HepG2 (cell line): ENCODE results near the gene BCL6. TPM values are rescaled to one million over a fixed set of nuclear protein-coding genes. Genes with fewer than 3 reads are reported as not detected.

Source experiments
- CBX1 ChIP-seq: IDR thresholded peaks from one replicate; pipeline ENCODE4 v1.6.1; 2016; ENCODE audit warnings: antibody characterized with exemption, low read depth
- KDM3A ChIP-seq: IDR thresholded peaks from 2 replicates; pipeline ENCODE4 v1.6.1; 2018; ENCODE audit warnings: low read depth, missing compliant biosample characterization
- KLF9 ChIP-seq: IDR thresholded peaks from 2 replicates; pipeline ENCODE4 v1.6.1; 2016; ENCODE audit warnings: low read depth
- NFYB ChIP-seq: sonication (generic); formaldehyde crosslinking; IDR thresholded peaks from 2 replicates; pipeline ENCODE4 v1.4.0; 2020; ENCODE audit warnings: missing genetic modification reagents
- NR2F6 ChIP-seq, 2 experiments: IDR thresholded peaks; 2 replicates each; pipeline ENCODE4 v1.6.1; 2016; ENCODE audit warnings: antibody characterized with exemption in 1 of 2, mild to moderate bottlenecking in 1 of 2
- RARG ChIP-seq: sonication (generic); formaldehyde crosslinking; IDR thresholded peaks from 2 replicates; pipeline ENCODE4 v1.4.0; 2020; ENCODE audit warnings: low read depth, mild to moderate bottlenecking, missing genetic modification reagents
- SNAI1 ChIP-seq: sonication (generic); formaldehyde crosslinking; IDR thresholded peaks from 2 replicates; pipeline ENCODE4 v1.5.0; 2020; ENCODE audit warnings: mild to moderate bottlenecking, missing genetic modification reagents, borderline replicate concordance
- THAP11 ChIP-seq: IDR thresholded peaks from 2 replicates; pipeline ENCODE4 v1.6.1; 2016; ENCODE audit warnings: missing biosample characterization, missing genetic modification reagents
- WIZ ChIP-seq: sonication (generic); formaldehyde crosslinking; IDR thresholded peaks from 2 replicates; pipeline ENCODE4 v1.5.1; 2020; ENCODE audit warnings: mild to moderate bottlenecking, missing genetic modification reagents
- ZMAT3 ChIP-seq: sonication (generic); formaldehyde crosslinking; conservative IDR thresholded peaks from 2 replicates; pipeline ENCODE4 v1.7.0; 2021; ENCODE audit warnings: missing genetic modification reagents
- ZNF124 ChIP-seq: sonication (generic); formaldehyde crosslinking; IDR thresholded peaks from 2 replicates; pipeline ENCODE4 v1.4.0; 2020; ENCODE audit warnings: missing genetic modification reagents
- ZNF207 ChIP-seq: fragments of 450-650 bp; IDR thresholded peaks from 2 replicates; pipeline ENCODE4 v1.6.1; 2016; ENCODE audit warnings: antibody characterized with exemption, borderline replicate concordance
- ZNF251 ChIP-seq: sonication (generic); formaldehyde crosslinking; IDR thresholded peaks from 2 replicates; pipeline ENCODE4 v1.9.0; 2021; ENCODE audit warnings: mild to moderate bottlenecking, missing genetic modification reagents
- ZNF792 ChIP-seq: IDR thresholded peaks from 2 replicates; pipeline ENCODE4 v1.6.1; 2016
- ZNF816 ChIP-seq: sonication (generic); formaldehyde crosslinking; IDR thresholded peaks from 2 replicates; pipeline ENCODE4 v1.8.0; 2022; ENCODE audit warnings: missing genetic modification reagents, mild to moderate bottlenecking, borderline replicate concordance
- polyA plus RNA-seq, 8 experiments: library from polyadenylated mRNA; depleted of rRNA in 3 of 8; stranded (reverse) in 7 of 8; unstranded in 1 of 8; fragments of >200 nt; fragmentation: Illumina TruSeq in 4 of 8; extraction: Trizol in 4 of 8; gene quantifications; 2 replicates each; pipeline versions ENCODE4 v1.2.1 to v1.2.3, GENCODE V29; 2011 to 2016; ENCODE audit warnings: low read depth in 4 of 8, missing spikeins in 1 of 8, mixed read lengths in 1 of 8; ENCODE audit not compliant: insufficient read depth in 1 of 8
- total RNA-seq, 5 experiments: library from RNA; depleted of rRNA; stranded (reverse); fragments of >200 nt; fragmentation: Illumina TruSeq; extraction: Trizol; gene quantifications; 2 replicates each; pipeline ENCODE4 v1.2.3, GENCODE V29; 2016; ENCODE audit warnings: low read depth in 1 of 5
- TF ChIP-seq, protein P1 (sequence below): sonication (generic); formaldehyde crosslinking; IDR thresholded peaks from 2 replicates; pipeline ENCODE4 v1.4.0; 2020; ENCODE audit warnings: missing genetic modification reagents
- TF ChIP-seq, protein P2 (sequence below): conservative IDR thresholded peaks from 2 replicates; pipeline ENCODE4 v1.6.1; 2018; ENCODE audit warnings: missing genetic modification reagents
- TF ChIP-seq, protein P3 (sequence below): sonication (generic); formaldehyde crosslinking; IDR thresholded peaks from 2 replicates; pipeline ENCODE4 v1.4.0; 2020; ENCODE audit warnings: low read depth, mild to moderate bottlenecking, missing genetic modification reagents
- TF ChIP-seq, protein P4 (sequence below): sonication (generic); formaldehyde crosslinking; IDR thresholded peaks from 2 replicates; pipeline ENCODE4 v1.4.0; 2020; ENCODE audit warnings: missing genetic modification reagents, borderline replicate concordance
- TF ChIP-seq, protein P5 (sequence below): sonication (generic); formaldehyde crosslinking; IDR thresholded peaks from 2 replicates; pipeline ENCODE4 v1.9.0; 2021; ENCODE audit warnings: missing genetic modification reagents, borderline replicate concordance

Gene BCL6
- total and polyA plus RNA-seq, 2 of the 13 experiments (the other 11 are each of a cell fraction or from before 2014, with no cell fraction given), result 21.2 to 53.7 TPM

DNA sequence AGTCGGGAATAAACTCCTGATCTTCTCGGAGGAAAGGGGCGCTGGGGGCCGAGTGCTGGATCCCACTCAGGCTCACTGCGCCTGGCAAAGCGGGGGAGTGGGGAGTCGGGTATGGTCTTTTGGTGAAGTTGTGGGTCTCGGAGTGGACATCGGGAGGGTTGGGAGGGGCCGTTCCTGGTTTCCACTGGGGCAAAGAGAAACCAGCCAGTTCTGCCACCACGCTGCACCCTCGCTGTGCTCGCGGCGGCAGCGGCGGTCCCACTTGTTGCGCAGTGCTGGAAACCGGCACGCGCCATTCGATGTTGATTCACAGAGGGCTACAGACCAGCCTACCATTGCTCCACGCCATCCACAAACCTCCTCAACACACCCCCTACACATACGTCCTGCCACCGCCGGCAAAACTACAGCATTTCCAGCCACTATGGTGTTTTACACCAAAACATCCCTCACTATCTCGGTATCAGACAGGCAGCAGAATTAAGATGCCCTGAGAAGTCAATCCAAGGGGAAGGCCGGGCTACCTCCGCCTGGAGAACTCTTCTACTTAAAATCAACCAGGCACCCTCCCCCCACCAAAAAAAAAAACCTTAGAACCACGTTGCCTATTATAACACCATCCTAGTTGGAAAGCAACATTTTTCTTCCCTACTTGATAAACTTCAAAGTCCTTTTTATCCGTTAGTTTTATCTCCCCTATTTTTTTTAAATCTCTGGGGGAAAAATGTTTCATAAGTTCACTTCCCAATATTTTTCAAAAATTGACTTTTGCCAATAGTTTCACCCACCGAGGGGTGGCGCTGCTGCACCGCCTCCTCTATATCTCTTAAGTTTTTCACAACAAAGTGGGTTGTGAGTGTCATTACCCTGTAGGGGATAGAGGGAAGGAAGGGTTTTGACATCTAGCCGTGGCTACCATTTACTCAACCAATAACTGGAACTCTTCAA lies 3.6 kb downstream of the BCL6 start (continued):
- TF ChIP-seq, protein P1, sequence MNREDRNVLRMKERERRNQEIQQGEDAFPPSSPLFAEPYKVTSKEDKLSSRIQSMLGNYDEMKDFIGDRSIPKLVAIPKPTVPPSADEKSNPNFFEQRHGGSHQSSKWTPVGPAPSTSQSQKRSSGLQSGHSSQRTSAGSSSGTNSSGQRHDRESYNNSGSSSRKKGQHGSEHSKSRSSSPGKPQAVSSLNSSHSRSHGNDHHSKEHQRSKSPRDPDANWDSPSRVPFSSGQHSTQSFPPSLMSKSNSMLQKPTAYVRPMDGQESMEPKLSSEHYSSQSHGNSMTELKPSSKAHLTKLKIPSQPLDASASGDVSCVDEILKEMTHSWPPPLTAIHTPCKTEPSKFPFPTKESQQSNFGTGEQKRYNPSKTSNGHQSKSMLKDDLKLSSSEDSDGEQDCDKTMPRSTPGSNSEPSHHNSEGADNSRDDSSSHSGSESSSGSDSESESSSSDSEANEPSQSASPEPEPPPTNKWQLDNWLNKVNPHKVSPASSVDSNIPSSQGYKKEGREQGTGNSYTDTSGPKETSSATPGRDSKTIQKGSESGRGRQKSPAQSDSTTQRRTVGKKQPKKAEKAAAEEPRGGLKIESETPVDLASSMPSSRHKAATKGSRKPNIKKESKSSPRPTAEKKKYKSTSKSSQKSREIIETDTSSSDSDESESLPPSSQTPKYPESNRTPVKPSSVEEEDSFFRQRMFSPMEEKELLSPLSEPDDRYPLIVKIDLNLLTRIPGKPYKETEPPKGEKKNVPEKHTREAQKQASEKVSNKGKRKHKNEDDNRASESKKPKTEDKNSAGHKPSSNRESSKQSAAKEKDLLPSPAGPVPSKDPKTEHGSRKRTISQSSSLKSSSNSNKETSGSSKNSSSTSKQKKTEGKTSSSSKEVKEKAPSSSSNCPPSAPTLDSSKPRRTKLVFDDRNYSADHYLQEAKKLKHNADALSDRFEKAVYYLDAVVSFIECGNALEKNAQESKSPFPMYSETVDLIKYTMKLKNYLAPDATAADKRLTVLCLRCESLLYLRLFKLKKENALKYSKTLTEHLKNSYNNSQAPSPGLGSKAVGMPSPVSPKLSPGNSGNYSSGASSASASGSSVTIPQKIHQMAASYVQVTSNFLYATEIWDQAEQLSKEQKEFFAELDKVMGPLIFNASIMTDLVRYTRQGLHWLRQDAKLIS (CRISPR knock-in tag), result no peak
- TF ChIP-seq KLF9 (no peak), ZNF124 (CRISPR knock-in tag) (no peak), CBX1 (no peak), SNAI1 (CRISPR knock-in tag) (peak; percentile 83), RARG (no peak), THAP11 (CRISPR knock-in tag) (0 out of 2 replicates have a peak, but pooled peaks have one; percentile 26), KDM3A (no peak), NFYB (no peak), ZNF816 (peak; percentile 48; the same call in 1 of the 2 replicates), WIZ (CRISPR knock-in tag) (no peak), NR2F6 (IDR thresholded peaks at IDR 0.05) (no peak), NR2F6 (CRISPR knock-in tag; IDR thresholded peaks at IDR 0.05) (no peak), ZNF251 (no peak), ZMAT3 (CRISPR knock-in tag) (no peak), ZNF792 (no peak), ZNF207 (no peak)
- TF ChIP-seq, protein P2, sequence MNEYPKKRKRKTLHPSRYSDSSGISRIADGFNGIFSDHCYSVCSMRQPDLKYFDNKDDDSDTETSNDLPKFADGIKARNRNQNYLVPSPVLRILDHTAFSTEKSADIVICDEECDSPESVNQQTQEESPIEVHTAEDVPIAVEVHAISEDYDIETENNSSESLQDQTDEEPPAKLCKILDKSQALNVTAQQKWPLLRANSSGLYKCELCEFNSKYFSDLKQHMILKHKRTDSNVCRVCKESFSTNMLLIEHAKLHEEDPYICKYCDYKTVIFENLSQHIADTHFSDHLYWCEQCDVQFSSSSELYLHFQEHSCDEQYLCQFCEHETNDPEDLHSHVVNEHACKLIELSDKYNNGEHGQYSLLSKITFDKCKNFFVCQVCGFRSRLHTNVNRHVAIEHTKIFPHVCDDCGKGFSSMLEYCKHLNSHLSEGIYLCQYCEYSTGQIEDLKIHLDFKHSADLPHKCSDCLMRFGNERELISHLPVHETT, result no peak
- TF ChIP-seq, protein P3, sequence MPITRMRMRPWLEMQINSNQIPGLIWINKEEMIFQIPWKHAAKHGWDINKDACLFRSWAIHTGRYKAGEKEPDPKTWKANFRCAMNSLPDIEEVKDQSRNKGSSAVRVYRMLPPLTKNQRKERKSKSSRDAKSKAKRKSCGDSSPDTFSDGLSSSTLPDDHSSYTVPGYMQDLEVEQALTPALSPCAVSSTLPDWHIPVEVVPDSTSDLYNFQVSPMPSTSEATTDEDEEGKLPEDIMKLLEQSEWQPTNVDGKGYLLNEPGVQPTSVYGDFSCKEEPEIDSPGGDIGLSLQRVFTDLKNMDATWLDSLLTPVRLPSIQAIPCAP, result no peak
- TF ChIP-seq, protein P4, sequence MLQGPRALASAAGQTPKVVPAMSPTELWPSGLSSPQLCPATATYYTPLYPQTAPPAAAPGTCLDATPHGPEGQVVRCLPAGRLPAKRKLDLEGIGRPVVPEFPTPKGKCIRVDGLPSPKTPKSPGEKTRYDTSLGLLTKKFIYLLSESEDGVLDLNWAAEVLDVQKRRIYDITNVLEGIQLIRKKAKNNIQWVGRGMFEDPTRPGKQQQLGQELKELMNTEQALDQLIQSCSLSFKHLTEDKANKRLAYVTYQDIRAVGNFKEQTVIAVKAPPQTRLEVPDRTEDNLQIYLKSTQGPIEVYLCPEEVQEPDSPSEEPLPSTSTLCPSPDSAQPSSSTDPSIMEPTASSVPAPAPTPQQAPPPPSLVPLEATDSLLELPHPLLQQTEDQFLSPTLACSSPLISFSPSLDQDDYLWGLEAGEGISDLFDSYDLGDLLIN (CRISPR knock-in tag), result no peak
- TF ChIP-seq, protein P5, sequence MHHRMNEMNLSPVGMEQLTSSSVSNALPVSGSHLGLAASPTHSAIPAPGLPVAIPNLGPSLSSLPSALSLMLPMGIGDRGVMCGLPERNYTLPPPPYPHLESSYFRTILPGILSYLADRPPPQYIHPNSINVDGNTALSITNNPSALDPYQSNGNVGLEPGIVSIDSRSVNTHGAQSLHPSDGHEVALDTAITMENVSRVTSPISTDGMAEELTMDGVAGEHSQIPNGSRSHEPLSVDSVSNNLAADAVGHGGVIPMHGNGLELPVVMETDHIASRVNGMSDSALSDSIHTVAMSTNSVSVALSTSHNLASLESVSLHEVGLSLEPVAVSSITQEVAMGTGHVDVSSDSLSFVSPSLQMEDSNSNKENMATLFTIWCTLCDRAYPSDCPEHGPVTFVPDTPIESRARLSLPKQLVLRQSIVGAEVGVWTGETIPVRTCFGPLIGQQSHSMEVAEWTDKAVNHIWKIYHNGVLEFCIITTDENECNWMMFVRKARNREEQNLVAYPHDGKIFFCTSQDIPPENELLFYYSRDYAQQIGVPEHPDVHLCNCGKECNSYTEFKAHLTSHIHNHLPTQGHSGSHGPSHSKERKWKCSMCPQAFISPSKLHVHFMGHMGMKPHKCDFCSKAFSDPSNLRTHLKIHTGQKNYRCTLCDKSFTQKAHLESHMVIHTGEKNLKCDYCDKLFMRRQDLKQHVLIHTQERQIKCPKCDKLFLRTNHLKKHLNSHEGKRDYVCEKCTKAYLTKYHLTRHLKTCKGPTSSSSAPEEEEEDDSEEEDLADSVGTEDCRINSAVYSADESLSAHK, result no peak
